GM23248 (cell line): ENCODE measurements around the gene PRKCA.

ENCODE experiments used
- EZH2 ChIP-seq: fragments of 200-600 bp; sonication (generic); IDR thresholded peaks from 2 replicates; pipeline ENCODE4 v1.6.1; 2018; ENCODE audit warnings: antibody characterized with exemption, mild to moderate bottlenecking; ENCODE audit not compliant: insufficient read depth, poor library complexity, severe bottlenecking
- EZH2phosphoT487 ChIP-seq: fragments of 200-600 bp; sonication (generic); IDR thresholded peaks from 2 replicates; pipeline ENCODE4 v1.6.1; 2018; ENCODE audit warnings: antibody characterized with exemption, moderate library complexity, mild to moderate bottlenecking, low read depth; ENCODE audit not compliant: insufficient read depth

DNA sequence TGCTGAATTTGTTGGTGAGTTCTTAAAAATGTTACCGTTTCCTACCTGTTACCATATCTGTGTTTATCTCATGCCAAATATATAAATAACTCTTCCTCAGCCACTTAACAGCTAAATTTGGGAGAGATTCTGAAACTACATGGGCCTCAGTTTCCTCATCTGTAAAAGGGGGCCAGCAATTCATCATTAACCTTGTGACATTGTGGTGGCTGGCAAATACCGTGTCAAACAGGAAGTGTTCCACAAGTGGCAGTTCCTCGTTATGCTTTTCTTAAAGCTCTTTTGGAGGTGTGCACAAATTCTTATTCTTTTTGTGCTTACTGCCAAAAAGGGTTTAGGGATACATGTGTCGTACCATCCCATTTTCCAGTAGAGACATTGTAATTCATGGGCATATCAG lies 312.1 kb downstream of the PRKCA start:
- TF ChIP-seq EZH2 (no peak), EZH2phosphoT487 (no peak)
